ENCODE measurements around the gene ETV5. TPM values are rescaled to one million over a fixed set of nuclear protein-coding genes. Genes with fewer than 3 reads are reported as not detected.
A peak's percentile ranks its signal among the peaks of the same experiment; 100 is the strongest.

The ETV5 gene
- total and polyA plus RNA-seq, 2 of the 4 experiments (the other 2 are of a cell fraction) = 15.7 to 20.1 TPM

DNA sequence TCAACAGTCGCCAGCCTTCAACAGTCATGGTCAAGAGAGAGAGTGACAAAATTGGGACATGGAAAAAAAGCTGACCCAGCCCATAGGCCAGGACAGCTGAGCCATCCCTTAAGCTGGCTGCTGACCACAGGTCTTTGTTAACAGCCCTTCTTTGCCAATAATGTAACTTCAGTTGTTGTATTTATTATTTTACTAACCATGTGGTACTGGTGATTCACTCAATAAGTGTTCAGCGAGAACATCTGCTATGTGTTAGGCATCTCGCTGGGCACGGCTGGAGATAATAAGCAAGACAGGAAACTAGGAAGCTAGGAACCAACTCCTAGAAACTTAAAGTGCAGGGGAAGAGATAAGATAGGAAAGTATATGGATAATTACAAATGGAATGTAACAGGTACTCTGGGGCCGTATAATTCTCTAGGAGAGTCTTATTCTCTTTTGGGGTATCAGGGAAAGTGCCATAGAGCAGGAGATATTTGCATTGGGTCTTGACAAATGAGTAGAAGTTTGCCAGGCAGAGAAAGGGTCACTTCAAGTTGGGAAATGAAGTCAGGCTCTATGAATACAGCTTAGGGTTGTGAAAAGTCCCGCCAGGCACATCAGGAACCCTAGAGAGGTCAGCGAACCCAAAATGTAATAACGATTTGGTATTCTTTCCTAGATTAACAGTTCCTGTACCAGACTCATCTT, 87.1 kb downstream of the ETV5 start:
- H4K20me1 ChIP-seq (ENCODE audit: insufficient read depth, low read length) = no peaks in the 10 kb centered on the region
- H2BK5ac ChIP-seq (ENCODE audit: low read depth, low read length, poor library complexity, severe bottlenecking) = no peak overlapping the region
- H3K27ac ChIP-seq (ENCODE audit: insufficient read depth, low read length) = peak overlapping the region; percentile 48; the same call in 1 of the 2 replicates
- TF ChIP-seq, protein P1, sequence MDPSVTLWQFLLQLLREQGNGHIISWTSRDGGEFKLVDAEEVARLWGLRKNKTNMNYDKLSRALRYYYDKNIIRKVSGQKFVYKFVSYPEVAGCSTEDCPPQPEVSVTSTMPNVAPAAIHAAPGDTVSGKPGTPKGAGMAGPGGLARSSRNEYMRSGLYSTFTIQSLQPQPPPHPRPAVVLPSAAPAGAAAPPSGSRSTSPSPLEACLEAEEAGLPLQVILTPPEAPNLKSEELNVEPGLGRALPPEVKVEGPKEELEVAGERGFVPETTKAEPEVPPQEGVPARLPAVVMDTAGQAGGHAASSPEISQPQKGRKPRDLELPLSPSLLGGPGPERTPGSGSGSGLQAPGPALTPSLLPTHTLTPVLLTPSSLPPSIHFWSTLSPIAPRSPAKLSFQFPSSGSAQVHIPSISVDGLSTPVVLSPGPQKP (IDR thresholded peaks at IDR 0.05; ENCODE audit: borderline replicate concordance, low read depth, low read length) = no peak
- TF ChIP-seq RFX5 (IDR thresholded peaks at IDR 0.05; ENCODE audit: low read depth, low read length) (no peak), RCOR1 (IDR thresholded peaks at IDR 0.05; ENCODE audit: insufficient replicate concordance, low read length) (peak; percentile 76), FOS (IDR thresholded peaks at IDR 0.05; ENCODE audit: low read depth, low read length) (peak; percentile 79), BHLHE40 (IDR thresholded peaks at IDR 0.05; ENCODE audit: low read depth, low read length) (peak; percentile 49; the same call in 1 of the 2 replicates), MXI1 (IDR thresholded peaks at IDR 0.05; ENCODE audit: borderline replicate concordance, low read depth, low read length) (no peak), MAFK (IDR thresholded peaks at IDR 0.05; ENCODE audit: low read depth, low read length) (peak; percentile 81), CEBPB (IDR thresholded peaks at IDR 0.05; ENCODE audit: low read depth, low read length) (peak; percentile 83)
- TF ChIP-seq, protein P2, sequence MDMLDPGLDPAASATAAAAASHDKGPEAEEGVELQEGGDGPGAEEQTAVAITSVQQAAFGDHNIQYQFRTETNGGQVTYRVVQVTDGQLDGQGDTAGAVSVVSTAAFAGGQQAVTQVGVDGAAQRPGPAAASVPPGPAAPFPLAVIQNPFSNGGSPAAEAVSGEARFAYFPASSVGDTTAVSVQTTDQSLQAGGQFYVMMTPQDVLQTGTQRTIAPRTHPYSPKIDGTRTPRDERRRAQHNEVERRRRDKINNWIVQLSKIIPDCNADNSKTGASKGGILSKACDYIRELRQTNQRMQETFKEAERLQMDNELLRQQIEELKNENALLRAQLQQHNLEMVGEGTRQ (IDR thresholded peaks at IDR 0.05; ENCODE audit: low read depth, low read length) = peak; percentile 73
- peak overlapping the region; percentile 65; the same call in 1 of the 2 replicates for H2BK20ac ChIP-seq (ENCODE audit: low read depth, low read length)
- H3K4me3 ChIP-seq (ENCODE audit: insufficient read depth, low read depth, low read length) = no peak overlapping the region
- H2BK120ac ChIP-seq (ENCODE audit: low read depth, low read length) = peak overlapping the region; percentile 57
- peak overlapping the region; percentile 75 for H3K4ac ChIP-seq (ENCODE audit: low read depth, low read length)
- in situ Hi-C loops (cut with MboI; ENCODE audit: low sequenced_read_pairs) = no loop called here
- no peaks in the 10 kb centered on the region for H3K36me3 ChIP-seq (ENCODE audit: control insufficient read depth, insufficient read depth, low read length)
- H3K14ac ChIP-seq (replicated peaks; ENCODE audit: low read depth, low read length) = no peak overlapping the region
- ATAC-seq (ENCODE audit: low read depth) (peak; percentile 91), DNase-seq (peak; percentile 95)
- no peak overlapping the region for H3K9ac ChIP-seq (ENCODE audit: low read depth, low read length)
- H2AK9ac ChIP-seq (replicated peaks; ENCODE audit: low read depth, low read length, poor library complexity) = no peak overlapping the region
- no TSS peak for BruUV-seq (replicated peaks)
- H4K8ac ChIP-seq (ENCODE audit: low read depth in 2 of 2, low read length in 2 of 2) = peak overlapping the region in 1 of 2 experiments; percentile 20; a peak in 2 of 4 replicates
- ChIA-PET CTCF (interaction anchor here (1.0 kb wide), 1 partner anchor 19 kb away, joined by 3 read pairs; no protein-coding TSS in a partner anchor), POLR2A (ENCODE audit: unreplicated experiment) (no interaction called here)
- H3K79me1 ChIP-seq (ENCODE audit: low read depth in 1 of 2, low read length in 2 of 2) = no peaks in the 10 kb centered on the region
- no peaks in the 10 kb centered on the region; the same call in 1 of the 2 replicates for H3K27me3 ChIP-seq (ENCODE audit: control insufficient read depth, insufficient read depth, low read length)
- H3K9me3 ChIP-seq (ENCODE audit: control insufficient read depth, insufficient read depth, low read length) = peaks cover 1% of the 10 kb centered on the region; the same call in 1 of the 2 replicates
- no peak overlapping the region for H3K23ac ChIP-seq (ENCODE audit: low read depth, low read length)
- no peaks in the 10 kb centered on the region; the same call in 1 of the 2 replicates for H3K9me1 ChIP-seq (ENCODE audit: insufficient read depth, low read length)
- H3K18ac ChIP-seq (ENCODE audit: low read depth, low read length) = peak overlapping the region; percentile 71
- H3K4me1 ChIP-seq (ENCODE audit: control insufficient read depth, insufficient read depth, low read length) = peaks cover 4% of the 10 kb centered on the region; the same call in 1 of the 2 replicates
- H2BK15ac ChIP-seq (ENCODE audit: low read depth, low read length) = 0 out of 3 replicates have a peak overlapping the region, but pooled peaks have one; percentile 31
- no peak overlapping the region for H3K4me2 ChIP-seq (ENCODE audit: low read depth, low read length)
- H2AFZ ChIP-seq (replicated peaks; ENCODE audit: low read length, poor library complexity) = peak overlapping the region; percentile 34
- intact Hi-C loops (cut with micrococcal nuclease) = no loop called here
- H4K5ac ChIP-seq (ENCODE audit: low read depth, low read length) = peak overlapping the region; percentile 49; the same call in 1 of the 2 replicates
- no peak overlapping the region for H4K91ac ChIP-seq (ENCODE audit: insufficient read depth, low read depth, low read length)
- dilution Hi-C loops (cut with HindIII; ENCODE audit: low sequenced_read_pairs, unreplicated experiment) = no loop called here
- H2AK5ac ChIP-seq (ENCODE audit: low read depth, low read length) = peak overlapping the region; percentile 54; the same call in 1 of the 2 replicates
- WGBS, 2 experiments (ENCODE audit: extremely low coverage in 2 of 2, insufficient read length in 1 of 2) = 72% methylated on average over 2 of the region's 8 CpGs; no CpG with 5 or more reads in 1 of the 2 experiments
- H3K56ac ChIP-seq (ENCODE audit: extremely low read depth, insufficient read depth, low read length) = no peak overlapping the region

Measured in IMR-90 (cell line).